GM12873 (cell line): ENCODE measurements around the gene CCDC88B.

ENCODE experiments used
- TF ChIP-seq, protein P1 (sequence below): IDR thresholded peaks from 2 replicates; pipeline ENCODE4 v1.5.1; 2012; ENCODE audit warnings: low read depth, mild to moderate bottlenecking, moderate library complexity, low read length, control low read depth; ENCODE audit not compliant: insufficient read depth; ENCODE audit errors: missing control alignments

The CCDC88B gene

GRCh38 chr11:64294774-64295173 lies 45.2 kb upstream of the CCDC88B start:
- TF ChIP-seq, protein P1, sequence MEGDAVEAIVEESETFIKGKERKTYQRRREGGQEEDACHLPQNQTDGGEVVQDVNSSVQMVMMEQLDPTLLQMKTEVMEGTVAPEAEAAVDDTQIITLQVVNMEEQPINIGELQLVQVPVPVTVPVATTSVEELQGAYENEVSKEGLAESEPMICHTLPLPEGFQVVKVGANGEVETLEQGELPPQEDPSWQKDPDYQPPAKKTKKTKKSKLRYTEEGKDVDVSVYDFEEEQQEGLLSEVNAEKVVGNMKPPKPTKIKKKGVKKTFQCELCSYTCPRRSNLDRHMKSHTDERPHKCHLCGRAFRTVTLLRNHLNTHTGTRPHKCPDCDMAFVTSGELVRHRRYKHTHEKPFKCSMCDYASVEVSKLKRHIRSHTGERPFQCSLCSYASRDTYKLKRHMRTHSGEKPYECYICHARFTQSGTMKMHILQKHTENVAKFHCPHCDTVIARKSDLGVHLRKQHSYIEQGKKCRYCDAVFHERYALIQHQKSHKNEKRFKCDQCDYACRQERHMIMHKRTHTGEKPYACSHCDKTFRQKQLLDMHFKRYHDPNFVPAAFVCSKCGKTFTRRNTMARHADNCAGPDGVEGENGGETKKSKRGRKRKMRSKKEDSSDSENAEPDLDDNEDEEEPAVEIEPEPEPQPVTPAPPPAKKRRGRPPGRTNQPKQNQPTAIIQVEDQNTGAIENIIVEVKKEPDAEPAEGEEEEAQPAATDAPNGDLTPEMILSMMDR = no peak

- TF ChIP-seq, protein P1 = no peak
These were observed 44.2 kb upstream of the CCDC88B start for GRCh38 chr11:64295760-64296159.

DNA sequence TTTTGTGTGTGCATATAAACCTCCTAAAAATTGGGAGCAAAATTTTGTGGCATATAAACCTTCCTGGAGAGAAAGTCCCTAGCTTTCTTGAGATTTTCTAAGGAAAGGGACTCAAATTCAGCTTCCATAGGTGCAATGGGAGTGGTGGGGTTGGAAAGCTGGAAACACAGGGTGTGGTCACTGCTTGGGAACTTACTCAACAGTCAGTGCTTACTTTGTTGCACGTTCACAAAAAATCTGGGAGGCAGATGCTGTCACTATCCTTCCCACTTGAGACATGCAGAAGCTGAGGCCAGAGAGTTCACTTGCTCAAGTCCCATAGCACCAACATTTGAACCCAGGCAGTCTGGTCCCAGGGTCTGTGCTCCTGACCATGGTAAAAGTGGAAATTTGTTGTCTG lies 43.8 kb upstream of the CCDC88B start:
- TF ChIP-seq, protein P1 = no peak

- TF ChIP-seq, protein P1 = no peak
These were observed 42.9 kb upstream of the CCDC88B start for GRCh38 chr11:64296830-64297698.

- TF ChIP-seq, protein P1 = no peak
These were observed 42.2 kb upstream of the CCDC88B start for GRCh38 chr11:64297699-64298358.

- TF ChIP-seq, protein P1 = no peak
These were observed 40.8 kb upstream of the CCDC88B start for GRCh38 chr11:64298966-64299846.
